ENCODE measurements around the gene ADORA3. TPM values are rescaled to one million over a fixed set of nuclear protein-coding genes. Genes with fewer than 3 reads are reported as not detected.

ADORA3 gene
- total RNA-seq, 2 donors from 2014 or later, result 1.2 to 1.3 TPM

DNA sequence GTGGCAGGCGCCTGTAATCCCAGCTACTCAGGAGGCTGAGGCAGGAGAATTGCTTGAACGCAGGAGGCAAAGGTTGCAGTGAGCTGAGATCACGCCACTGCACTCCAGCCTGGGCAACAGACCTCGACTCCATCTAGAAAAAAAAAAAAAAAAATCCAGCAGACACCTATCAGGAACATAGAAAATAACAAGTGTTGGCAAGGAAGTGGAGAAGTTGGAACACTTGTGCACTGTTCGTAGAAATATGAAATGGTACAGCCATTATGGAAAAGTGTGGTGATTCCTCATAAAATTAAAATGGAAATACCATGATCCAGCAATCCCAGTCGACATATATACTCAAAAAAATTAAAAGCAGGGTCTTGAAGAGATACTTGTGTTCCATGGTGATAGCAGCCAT lies 41.7 kb downstream of the ADORA3 start:
- Histone ChIP-seq H3K9me3 (no peaks in the 10 kb centered on the region), H3K36me3 (peaks cover 9% of the 10 kb centered on the region), H3K27ac (no peak overlapping the region), H3K4me3 (no peak overlapping the region), H3K4me1 (no peaks in the 10 kb centered on the region), H3K27me3 (no peaks in the 10 kb centered on the region), H3K9ac (ENCODE audit: low read depth in 2 of 2, low read length in 2 of 2) (no peak overlapping the region)
- DNase-seq, result no peak
- TF ChIP-seq, protein P1, sequence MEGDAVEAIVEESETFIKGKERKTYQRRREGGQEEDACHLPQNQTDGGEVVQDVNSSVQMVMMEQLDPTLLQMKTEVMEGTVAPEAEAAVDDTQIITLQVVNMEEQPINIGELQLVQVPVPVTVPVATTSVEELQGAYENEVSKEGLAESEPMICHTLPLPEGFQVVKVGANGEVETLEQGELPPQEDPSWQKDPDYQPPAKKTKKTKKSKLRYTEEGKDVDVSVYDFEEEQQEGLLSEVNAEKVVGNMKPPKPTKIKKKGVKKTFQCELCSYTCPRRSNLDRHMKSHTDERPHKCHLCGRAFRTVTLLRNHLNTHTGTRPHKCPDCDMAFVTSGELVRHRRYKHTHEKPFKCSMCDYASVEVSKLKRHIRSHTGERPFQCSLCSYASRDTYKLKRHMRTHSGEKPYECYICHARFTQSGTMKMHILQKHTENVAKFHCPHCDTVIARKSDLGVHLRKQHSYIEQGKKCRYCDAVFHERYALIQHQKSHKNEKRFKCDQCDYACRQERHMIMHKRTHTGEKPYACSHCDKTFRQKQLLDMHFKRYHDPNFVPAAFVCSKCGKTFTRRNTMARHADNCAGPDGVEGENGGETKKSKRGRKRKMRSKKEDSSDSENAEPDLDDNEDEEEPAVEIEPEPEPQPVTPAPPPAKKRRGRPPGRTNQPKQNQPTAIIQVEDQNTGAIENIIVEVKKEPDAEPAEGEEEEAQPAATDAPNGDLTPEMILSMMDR (IDR thresholded peaks at IDR 0.05), result no peak
- intact Hi-C loops (cut with DNase I), result no loop called here

DNA sequence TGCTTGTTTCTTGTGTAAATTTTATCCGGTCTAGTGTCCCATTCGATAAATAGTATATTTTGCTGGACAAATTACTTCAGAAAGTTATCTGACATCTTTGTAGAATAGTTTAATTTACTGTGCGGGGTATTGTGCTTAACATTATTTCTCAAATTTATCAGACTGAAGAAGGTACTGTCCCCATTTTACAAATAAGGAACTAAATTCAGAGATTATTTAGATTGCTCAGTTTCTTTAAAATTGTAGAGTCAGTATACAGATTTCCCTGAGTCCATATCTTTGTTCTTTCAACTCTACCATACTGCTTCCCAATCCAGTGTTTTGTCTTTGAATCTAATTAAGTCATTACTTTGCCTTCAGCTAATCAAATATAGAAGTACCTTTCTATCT lies 47.8 kb downstream of the ADORA3 start:
- Histone ChIP-seq H3K9ac (ENCODE audit: low read depth in 2 of 2, low read length in 2 of 2) (no peak overlapping the region), H3K4me3 (no peak overlapping the region), H3K27ac (no peak overlapping the region), H3K36me3 (peaks cover 14% of the 10 kb centered on the region), H3K9me3 (no peaks in the 10 kb centered on the region), H3K4me1 (no peaks in the 10 kb centered on the region), H3K27me3 (no peaks in the 10 kb centered on the region)
- intact Hi-C loops (cut with DNase I), result no loop called here
- TF ChIP-seq, protein P1 (IDR thresholded peaks at IDR 0.05), result no peak
- no peak for DNase-seq

DNA sequence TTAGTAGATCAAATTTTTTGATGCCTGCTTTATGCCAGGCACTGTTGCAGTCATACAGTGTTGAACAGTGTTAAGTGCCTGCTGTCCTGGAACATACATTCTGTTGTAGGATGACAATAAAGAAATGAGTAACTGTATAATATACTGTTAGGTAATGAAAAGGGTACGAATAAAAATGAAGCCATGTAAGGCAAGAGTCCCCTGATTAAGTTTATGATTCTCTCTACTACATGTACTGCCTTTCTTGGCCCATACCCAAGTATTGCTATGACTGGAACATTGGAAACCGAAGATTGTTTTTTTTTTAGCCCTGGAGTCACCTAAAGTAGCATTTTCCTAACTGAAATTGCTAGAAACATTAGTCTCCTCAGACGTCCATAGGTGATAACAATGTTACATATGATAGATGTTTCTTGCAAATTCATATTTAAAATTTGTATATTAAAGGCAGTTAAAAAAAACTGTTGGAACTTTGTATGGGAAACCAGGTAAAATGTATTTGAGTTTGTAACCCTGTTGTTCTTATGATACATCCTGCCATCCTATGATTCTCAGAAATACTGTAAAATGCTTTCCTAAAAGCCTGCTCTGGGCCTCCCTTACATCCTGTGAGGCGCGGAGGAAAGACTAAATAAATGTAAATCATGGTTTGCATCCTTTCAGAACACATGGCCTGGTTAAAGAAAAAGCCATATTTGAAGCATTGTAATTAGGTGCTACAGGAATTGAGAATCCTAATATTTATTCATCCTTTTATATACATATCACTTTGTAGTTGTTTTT lies 48.4 kb downstream of the ADORA3 start:
- Histone ChIP-seq H3K9me3 (no peaks in the 10 kb centered on the region), H3K36me3 (peaks cover 14% of the 10 kb centered on the region), H3K4me1 (no peaks in the 10 kb centered on the region), H3K27ac (no peak overlapping the region), H3K9ac (ENCODE audit: low read depth in 2 of 2, low read length in 2 of 2) (no peak overlapping the region), H3K27me3 (no peaks in the 10 kb centered on the region), H3K4me3 (no peak overlapping the region)
- intact Hi-C loops (cut with DNase I), result no loop called here
- no peak for DNase-seq
- TF ChIP-seq, protein P1 (IDR thresholded peaks at IDR 0.05), result no peak

DNA sequence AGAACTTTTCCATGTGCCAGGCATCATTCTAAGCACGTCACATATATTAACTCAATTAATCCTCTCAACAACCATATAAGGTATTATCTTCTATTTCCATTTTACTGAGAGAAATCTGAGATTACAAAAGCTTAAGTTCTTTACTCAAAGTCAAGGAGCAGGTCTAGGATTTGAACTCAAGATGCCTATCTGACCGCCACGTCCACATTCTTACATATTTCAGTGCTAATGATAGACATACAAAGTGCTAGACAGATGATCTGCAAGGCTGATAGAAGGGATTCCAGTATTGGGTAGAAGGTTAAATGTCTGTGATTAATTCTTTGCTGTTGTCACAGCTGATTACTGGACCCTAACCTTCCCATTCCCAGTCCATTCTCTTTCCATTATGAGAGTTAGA lies 49.7 kb downstream of the ADORA3 start:
- no peaks in the 10 kb centered on the region for H3K4me1 ChIP-seq
- H3K27ac ChIP-seq, result no peak overlapping the region
- H3K36me3 ChIP-seq, result peaks cover 9% of the 10 kb centered on the region
- intact Hi-C loops (cut with DNase I), result no loop called here
- H3K4me3 ChIP-seq, result no peak overlapping the region
- no peaks in the 10 kb centered on the region for H3K27me3 ChIP-seq
- no peaks in the 10 kb centered on the region for H3K9me3 ChIP-seq
- no peak overlapping the region for H3K9ac ChIP-seq (ENCODE audit: low read depth in 2 of 2, low read length in 2 of 2)
- no peak for DNase-seq
- TF ChIP-seq, protein P1 (IDR thresholded peaks at IDR 0.05), result no peak

DNA sequence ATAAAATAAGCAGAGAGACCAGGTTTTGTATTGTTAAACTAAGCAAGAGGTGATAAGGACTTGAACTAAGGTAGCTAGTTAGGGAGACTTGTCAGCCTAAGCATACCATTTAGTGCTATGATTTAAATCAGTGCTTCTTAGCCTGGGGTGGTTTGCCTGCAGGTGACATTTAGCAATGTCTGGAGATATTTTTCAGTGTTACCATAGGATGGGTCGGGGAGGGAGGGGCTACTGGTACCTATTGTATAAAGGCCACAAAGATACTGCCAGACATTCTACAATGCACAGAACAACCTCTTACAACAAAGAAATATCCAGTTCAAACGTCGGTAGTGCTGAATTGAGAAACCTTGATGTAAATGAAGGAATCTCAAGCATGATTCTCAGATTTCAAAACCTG lies 50.9 kb downstream of the ADORA3 start:
- Histone ChIP-seq H3K9me3 (no peaks in the 10 kb centered on the region), H3K27me3 (no peaks in the 10 kb centered on the region), H3K9ac (ENCODE audit: low read depth in 2 of 2, low read length in 2 of 2) (no peak overlapping the region), H3K4me1 (no peaks in the 10 kb centered on the region), H3K27ac (no peak overlapping the region), H3K36me3 (peaks cover 8% of the 10 kb centered on the region), H3K4me3 (no peak overlapping the region)
- no peak for DNase-seq
- intact Hi-C loops (cut with DNase I), result no loop called here
- TF ChIP-seq, protein P1 (IDR thresholded peaks at IDR 0.05), result no peak

Measured in colonic mucosa (tissue), 4 donors.